HepG2 (cell line): ENCODE measurements around the gene NAV2. TPM values are rescaled to one million over a fixed set of nuclear protein-coding genes. Genes with fewer than 3 reads are reported as not detected.

Experiments used
- ARID4A ChIP-seq: sonication (generic); formaldehyde crosslinking; IDR thresholded peaks from 2 replicates; pipeline ENCODE4 v1.5.0; 2020; ENCODE audit warnings: mild to moderate bottlenecking, missing genetic modification reagents, borderline replicate concordance
- ISL2 ChIP-seq: sonication (generic); formaldehyde crosslinking; IDR thresholded peaks from 2 replicates; pipeline ENCODE4 v1.5.0; 2020; ENCODE audit warnings: missing genetic modification reagents
- PHF20 ChIP-seq: sonication (generic); formaldehyde crosslinking; IDR thresholded peaks from 2 replicates; pipeline ENCODE4 v1.5.0; 2020; ENCODE audit warnings: mild to moderate bottlenecking, missing genetic modification reagents
- PHF5A ChIP-seq: IDR thresholded peaks from one replicate; pipeline ENCODE4 v1.6.1; 2018; ENCODE audit warnings: low read depth, missing genetic modification reagents; ENCODE audit not compliant: unreplicated experiment
- PITX1 ChIP-seq: sonication (generic); formaldehyde crosslinking; IDR thresholded peaks from 2 replicates; pipeline ENCODE4 v1.5.1; 2020; ENCODE audit warnings: mild to moderate bottlenecking, missing genetic modification reagents
- SP5 ChIP-seq: IDR thresholded peaks from 2 replicates; pipeline ENCODE4 v1.6.1; 2016; ENCODE audit warnings: low read depth, borderline replicate concordance
- ZNF318 ChIP-seq: sonication (generic); formaldehyde crosslinking; IDR thresholded peaks from 2 replicates; pipeline ENCODE4 v1.4.0; 2020; ENCODE audit warnings: mild to moderate bottlenecking, missing genetic modification reagents
- ZNF550 ChIP-seq: sonication (generic); formaldehyde crosslinking; IDR thresholded peaks from 2 replicates; pipeline ENCODE4 v1.4.0; 2020; ENCODE audit warnings: mild to moderate bottlenecking, missing genetic modification reagents, borderline replicate concordance
- ZNF576 ChIP-seq: sonication (generic); formaldehyde crosslinking; IDR thresholded peaks from 2 replicates; pipeline ENCODE4 v1.4.0; 2020; ENCODE audit warnings: mild to moderate bottlenecking, missing genetic modification reagents
- ZNF646 ChIP-seq: sonication (generic); formaldehyde crosslinking; IDR thresholded peaks from 2 replicates; pipeline ENCODE4 v1.9.0; 2021; ENCODE audit warnings: mild to moderate bottlenecking, missing genetic modification reagents
- polyA plus RNA-seq, 8 experiments: library from polyadenylated mRNA; depleted of rRNA in 3 of 8; stranded (reverse) in 7 of 8; unstranded in 1 of 8; fragments of >200 nt; fragmentation: Illumina TruSeq in 4 of 8; extraction: Trizol in 4 of 8; gene quantifications; 2 replicates each; pipeline versions ENCODE4 v1.2.1 to v1.2.3, GENCODE V29; 2011 to 2016; ENCODE audit warnings: low read depth in 4 of 8, missing spikeins in 1 of 8, mixed read lengths in 1 of 8; ENCODE audit not compliant: insufficient read depth in 1 of 8
- total RNA-seq, 5 experiments: library from RNA; depleted of rRNA; stranded (reverse); fragments of >200 nt; fragmentation: Illumina TruSeq; extraction: Trizol; gene quantifications; 2 replicates each; pipeline ENCODE4 v1.2.3, GENCODE V29; 2016; ENCODE audit warnings: low read depth in 1 of 5

Gene NAV2
- total and polyA plus RNA-seq, 2 of the 13 experiments (the other 11 are each of a cell fraction or from before 2014, with no cell fraction given) = 9.3 to 34.6 TPM

- TF ChIP-seq ZNF646 (CRISPR knock-in tag) (no peak), ZNF318 (CRISPR knock-in tag) (no peak), SP5 (CRISPR knock-in tag) (no peak), ARID4A (CRISPR knock-in tag) (no peak; the same call in 1 of the 2 replicates), PHF5A (CRISPR knock-in tag) (no peak), PHF20 (no peak), ZNF576 (CRISPR knock-in tag) (no peak), PITX1 (CRISPR knock-in tag) (peak; percentile 53; the same call in 1 of the 2 replicates), ISL2 (CRISPR knock-in tag) (no peak), ZNF550 (CRISPR knock-in tag) (no peak)
Observed at GRCh38 chr11:19953909-19954308, 241.3 kb downstream of the NAV2 start (continued).
